GM19324 (cell line): ENCODE results near the gene TPM4.

Experiments
- ATAC-seq: cut with Tn5 transposase; IDR thresholded peaks from one replicate; pipeline ENCODE4 v1.9.1; 2021; ENCODE audit warnings: mild to moderate bottlenecking, moderate library complexity; ENCODE audit not compliant: unreplicated experiment, low FRiP score

TPM4 gene

GRCh38 chr19:16041299-16041990, 34.9 kb upstream of the TPM4 start:
- no peak for ATAC-seq

GRCh38 chr19:16041991-16042386, 34.3 kb upstream of the TPM4 start:
- no peak for ATAC-seq

GRCh38 chr19:16042533-16043085, 33.7 kb upstream of the TPM4 start:
- ATAC-seq, result no peak

GRCh38 chr19:16043156-16043757, 33.0 kb upstream of the TPM4 start:
- ATAC-seq, result no peak

GRCh38 chr19:16044746-16045145, 31.5 kb upstream of the TPM4 start:
- ATAC-seq, result no peak

GRCh38 chr19:16045171-16045570, 31.1 kb upstream of the TPM4 start:
- ATAC-seq, result no peak

GRCh38 chr19:16045893-16046292, 30.4 kb upstream of the TPM4 start:
- ATAC-seq, result no peak

- ATAC-seq, result no peak
Observed at GRCh38 chr19:16048583-16048982, 27.7 kb upstream of the TPM4 start.

GRCh38 chr19:16051254-16052025, 24.9 kb upstream of the TPM4 start:
- ATAC-seq, result no peak

GRCh38 chr19:16052353-16052752, 23.9 kb upstream of the TPM4 start:
- no peak for ATAC-seq

GRCh38 chr19:16057062-16057461, 19.2 kb upstream of the TPM4 start:
- no peak for ATAC-seq

GRCh38 chr19:16060294-16060693, 16.0 kb upstream of the TPM4 start:
- no peak for ATAC-seq

GRCh38 chr19:16061943-16062342, 14.4 kb upstream of the TPM4 start:
- no peak for ATAC-seq

GRCh38 chr19:16062789-16063188, 13.5 kb upstream of the TPM4 start:
- ATAC-seq, result no peak

- ATAC-seq, result no peak
Observed at GRCh38 chr19:16064209-16064889, 11.9 kb upstream of the TPM4 start.

- no peak for ATAC-seq
Observed at GRCh38 chr19:16066611-16067104, 9.6 kb upstream of the TPM4 start.

- no peak for ATAC-seq
Observed at GRCh38 chr19:16067205-16067938, 8.9 kb upstream of the TPM4 start.

- no peak for ATAC-seq
Observed at GRCh38 chr19:16068696-16069259, 7.5 kb upstream of the TPM4 start.

GRCh38 chr19:16069813-16070365, 6.4 kb upstream of the TPM4 start:
- ATAC-seq, result no peak
